ENCODE results near the gene BTBD1.

DNA sequence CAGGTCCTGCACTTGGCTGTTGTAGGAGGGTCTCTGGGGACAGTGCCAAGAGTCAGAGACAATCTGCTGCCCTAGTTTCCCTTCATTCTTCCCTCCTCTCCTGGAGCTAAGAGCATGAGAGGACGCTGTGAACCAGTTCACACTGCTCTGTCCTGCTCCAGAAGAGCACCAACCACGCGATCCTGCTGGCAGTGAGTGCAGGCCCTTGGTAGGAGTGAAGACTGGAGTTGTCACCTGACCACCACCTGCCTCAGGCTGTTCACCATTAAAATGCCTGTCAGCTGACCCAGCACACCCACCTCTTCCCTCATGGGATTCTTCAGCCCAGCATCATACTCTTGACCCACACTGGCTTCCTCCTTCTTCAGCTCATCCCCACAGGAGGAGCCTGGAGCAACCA lies 43.3 kb upstream of the BTBD1 start:
- TF ChIP-seq, protein P1, sequence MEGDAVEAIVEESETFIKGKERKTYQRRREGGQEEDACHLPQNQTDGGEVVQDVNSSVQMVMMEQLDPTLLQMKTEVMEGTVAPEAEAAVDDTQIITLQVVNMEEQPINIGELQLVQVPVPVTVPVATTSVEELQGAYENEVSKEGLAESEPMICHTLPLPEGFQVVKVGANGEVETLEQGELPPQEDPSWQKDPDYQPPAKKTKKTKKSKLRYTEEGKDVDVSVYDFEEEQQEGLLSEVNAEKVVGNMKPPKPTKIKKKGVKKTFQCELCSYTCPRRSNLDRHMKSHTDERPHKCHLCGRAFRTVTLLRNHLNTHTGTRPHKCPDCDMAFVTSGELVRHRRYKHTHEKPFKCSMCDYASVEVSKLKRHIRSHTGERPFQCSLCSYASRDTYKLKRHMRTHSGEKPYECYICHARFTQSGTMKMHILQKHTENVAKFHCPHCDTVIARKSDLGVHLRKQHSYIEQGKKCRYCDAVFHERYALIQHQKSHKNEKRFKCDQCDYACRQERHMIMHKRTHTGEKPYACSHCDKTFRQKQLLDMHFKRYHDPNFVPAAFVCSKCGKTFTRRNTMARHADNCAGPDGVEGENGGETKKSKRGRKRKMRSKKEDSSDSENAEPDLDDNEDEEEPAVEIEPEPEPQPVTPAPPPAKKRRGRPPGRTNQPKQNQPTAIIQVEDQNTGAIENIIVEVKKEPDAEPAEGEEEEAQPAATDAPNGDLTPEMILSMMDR (IDR thresholded peaks at IDR 0.05) = no peak
- no peak for TF ChIP-seq EZH2phosphoT487 (IDR thresholded peaks at IDR 0.05)
